ENCODE results near the gene C10orf95. TPM values are rescaled to one million over a fixed set of nuclear protein-coding genes. Genes with fewer than 3 reads are reported as not detected.

C10orf95 gene
- total and polyA plus RNA-seq, 10 of the 15 experiments (the other 5 are each of a cell fraction or from before 2014, with no cell fraction given): 0.06 to 1.1 (median 0.31) TPM

DNA sequence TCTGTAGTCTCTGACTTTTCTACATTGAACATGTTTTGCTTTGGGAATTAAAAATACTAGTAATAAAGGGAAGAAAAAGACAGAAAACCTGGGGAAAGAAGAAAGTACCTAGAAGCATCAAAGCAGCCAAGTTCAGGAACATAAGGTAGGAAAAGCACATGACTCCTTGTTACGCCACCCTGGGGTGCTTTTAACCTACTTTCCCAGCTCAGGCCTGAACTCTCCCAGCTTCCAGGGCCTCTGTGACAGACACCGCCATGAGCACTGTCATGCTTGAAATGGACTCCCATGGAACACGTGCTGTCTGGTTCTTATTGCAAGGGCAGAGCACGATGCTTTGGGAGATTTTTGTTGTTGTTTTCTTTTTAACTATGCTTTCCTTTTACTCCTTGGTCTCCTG lies 39.8 kb upstream of the C10orf95 start (continued):
- TF ChIP-seq CHD4 (IDR thresholded peaks at IDR 0.05) (no peak), MTA3 (IDR thresholded peaks at IDR 0.05; ENCODE audit: borderline replicate concordance, low read length) (no peak), CBX5 (IDR thresholded peaks at IDR 0.05; ENCODE audit: low read depth) (no peak), YY1 (IDR thresholded peaks at IDR 0.05; ENCODE audit: low read depth, low read length) (no peak)
- TF ChIP-seq, protein P1, sequence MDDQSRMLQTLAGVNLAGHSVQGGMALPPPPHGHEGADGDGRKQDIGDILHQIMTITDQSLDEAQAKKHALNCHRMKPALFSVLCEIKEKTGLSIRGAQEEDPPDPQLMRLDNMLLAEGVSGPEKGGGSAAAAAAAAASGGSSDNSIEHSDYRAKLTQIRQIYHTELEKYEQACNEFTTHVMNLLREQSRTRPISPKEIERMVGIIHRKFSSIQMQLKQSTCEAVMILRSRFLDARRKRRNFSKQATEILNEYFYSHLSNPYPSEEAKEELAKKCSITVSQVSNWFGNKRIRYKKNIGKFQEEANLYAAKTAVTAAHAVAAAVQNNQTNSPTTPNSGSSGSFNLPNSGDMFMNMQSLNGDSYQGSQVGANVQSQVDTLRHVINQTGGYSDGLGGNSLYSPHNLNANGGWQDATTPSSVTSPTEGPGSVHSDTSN (IDR thresholded peaks at IDR 0.05; ENCODE audit: insufficient replicate concordance, low read depth, low read length): no peak

DNA sequence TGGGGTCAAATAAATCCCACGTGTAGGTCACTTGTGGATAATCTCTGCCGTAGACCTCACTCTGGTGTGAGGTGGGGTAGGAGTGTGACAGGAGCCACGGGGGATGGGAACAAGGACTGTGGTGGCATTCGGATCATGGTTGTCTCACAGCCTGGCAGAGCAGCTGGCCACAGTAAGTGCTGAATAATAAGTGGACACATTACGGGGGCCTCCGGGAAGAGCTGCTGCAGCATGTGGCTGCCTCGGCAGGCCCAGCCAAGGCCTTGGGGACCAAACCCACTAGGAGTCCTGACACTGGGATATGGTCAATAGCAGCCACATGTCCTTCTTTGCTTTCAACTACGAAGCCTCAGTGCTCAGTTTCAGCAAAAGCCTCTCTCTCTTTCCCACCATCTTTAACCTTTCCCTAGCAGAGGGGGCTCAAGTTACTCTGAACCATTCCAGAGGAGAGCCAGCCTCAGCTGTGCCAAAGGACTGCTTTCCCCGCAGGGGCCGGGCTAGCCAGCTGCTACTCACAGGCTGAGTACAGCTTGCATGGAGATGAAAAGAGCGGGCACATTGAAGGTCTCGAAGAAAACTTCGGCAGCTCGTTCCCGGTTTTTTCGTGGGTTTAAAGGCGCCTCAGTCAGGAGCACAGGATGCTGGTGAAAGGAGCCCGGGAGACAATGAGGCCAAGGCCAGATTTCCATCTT lies 33.9 kb upstream of the C10orf95 start:
- no peaks in the 10 kb centered on the region for H3K9me3 ChIP-seq (replicated peaks; ENCODE audit: control insufficient read depth, insufficient read depth, low read length)
- no peak overlapping the region for H2AFZ ChIP-seq (ENCODE audit: control insufficient read depth, low read depth, low read length)
- ChIA-PET POLR2A (no interaction called here), SMC1A (ENCODE audit: uncharacterized antibody, unreplicated experiment) (interaction anchor here (1.0 kb wide), 1 partner anchor 94 kb away, joined by 3 read pairs; no protein-coding TSS in a partner anchor), CTCF (interaction anchor here (0.6 to 1.4 kb wide), 2 partner anchors 92 to 111 kb away, joined by 3 read pairs; no protein-coding TSS in a partner anchor), RAD21 (ENCODE audit: unreplicated experiment) (no interaction called here)
- intact Hi-C loops (cut with micrococcal nuclease; ENCODE audit: unreplicated experiment) (no loop called here), in situ Hi-C loops (cut with MboI) (no loop called here)
- BruUV-seq (replicated peaks): no TSS peak
- H3K36me3 ChIP-seq (ENCODE audit: control insufficient read depth in 2 of 2, insufficient read depth in 2 of 2, low read length in 1 of 2): peaks cover 36 to 60% of the 10 kb centered on the region in 2 experiments
- no peaks in the 10 kb centered on the region for H3K27me3 ChIP-seq (replicated peaks in 1 of 2; ENCODE audit: control insufficient read depth in 2 of 2, insufficient read depth in 2 of 2, low read length in 1 of 2)
- H3K79me2 ChIP-seq (ENCODE audit: control insufficient read depth, insufficient read depth, low read length): no peaks in the 10 kb centered on the region
- no peak overlapping the region for H3K9ac ChIP-seq (ENCODE audit: control insufficient read depth, insufficient read depth, low read length)
- H3K4me3 ChIP-seq: no peak overlapping the region
- H3K27ac ChIP-seq (ENCODE audit: control insufficient read depth, insufficient read depth): no peak overlapping the region
- no peaks in the 10 kb centered on the region for H4K20me1 ChIP-seq (ENCODE audit: control insufficient read depth, insufficient read depth)
- no peaks in the 10 kb centered on the region for H3K4me1 ChIP-seq (ENCODE audit: control insufficient read depth, insufficient read depth, low read length)
- WGBS (ENCODE audit: insufficient coverage, insufficient replicate concordance, low lambda C conversion rate, missing lambda C conversion rate): 88% methylated on average over 18 of the region's 18 CpGs
- no peak overlapping the region for H3K4me2 ChIP-seq (ENCODE audit: control insufficient read depth, insufficient read depth)
- FAIRE-seq (no peak), DNase-seq (ENCODE audit: low read depth, low spot score) (no peak), ATAC-seq (no peak)
- TF ChIP-seq ZNF24 (IDR thresholded peaks at IDR 0.05): no peak
- TF ChIP-seq NR2C2 (IDR thresholded peaks at IDR 0.05; ENCODE audit: borderline replicate concordance, control insufficient read depth, insufficient read length, low read depth): no peak
- TF ChIP-seq BHLHE40 (IDR thresholded peaks at IDR 0.05; ENCODE audit: borderline replicate concordance in 1 of 2, low read depth in 2 of 2, low read length in 1 of 2): no peak
- TF ChIP-seq FOXM1 (IDR thresholded peaks at IDR 0.05; ENCODE audit: low read depth, low read length): no peak
- TF ChIP-seq FOXK2 (IDR thresholded peaks at IDR 0.05): no peak
- no peak for TF ChIP-seq TCF7 (IDR thresholded peaks at IDR 0.05; ENCODE audit: borderline replicate concordance)
- no peak for TF ChIP-seq ZBED1 (IDR thresholded peaks at IDR 0.05; ENCODE audit: borderline replicate concordance)
- TF ChIP-seq, protein P2, sequence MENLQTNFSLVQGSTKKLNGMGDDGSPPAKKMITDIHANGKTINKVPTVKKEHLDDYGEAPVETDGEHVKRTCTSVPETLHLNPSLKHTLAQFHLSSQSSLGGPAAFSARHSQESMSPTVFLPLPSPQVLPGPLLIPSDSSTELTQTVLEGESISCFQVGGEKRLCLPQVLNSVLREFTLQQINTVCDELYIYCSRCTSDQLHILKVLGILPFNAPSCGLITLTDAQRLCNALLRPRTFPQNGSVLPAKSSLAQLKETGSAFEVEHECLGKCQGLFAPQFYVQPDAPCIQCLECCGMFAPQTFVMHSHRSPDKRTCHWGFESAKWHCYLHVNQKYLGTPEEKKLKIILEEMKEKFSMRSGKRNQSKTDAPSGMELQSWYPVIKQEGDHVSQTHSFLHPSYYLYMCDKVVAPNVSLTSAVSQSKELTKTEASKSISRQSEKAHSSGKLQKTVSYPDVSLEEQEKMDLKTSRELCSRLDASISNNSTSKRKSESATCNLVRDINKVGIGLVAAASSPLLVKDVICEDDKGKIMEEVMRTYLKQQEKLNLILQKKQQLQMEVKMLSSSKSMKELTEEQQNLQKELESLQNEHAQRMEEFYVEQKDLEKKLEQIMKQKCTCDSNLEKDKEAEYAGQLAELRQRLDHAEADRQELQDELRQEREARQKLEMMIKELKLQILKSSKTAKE (IDR thresholded peaks at IDR 0.05; ENCODE audit: low read depth, poor library complexity, severe bottlenecking): no peak
- TF ChIP-seq, protein P3, sequence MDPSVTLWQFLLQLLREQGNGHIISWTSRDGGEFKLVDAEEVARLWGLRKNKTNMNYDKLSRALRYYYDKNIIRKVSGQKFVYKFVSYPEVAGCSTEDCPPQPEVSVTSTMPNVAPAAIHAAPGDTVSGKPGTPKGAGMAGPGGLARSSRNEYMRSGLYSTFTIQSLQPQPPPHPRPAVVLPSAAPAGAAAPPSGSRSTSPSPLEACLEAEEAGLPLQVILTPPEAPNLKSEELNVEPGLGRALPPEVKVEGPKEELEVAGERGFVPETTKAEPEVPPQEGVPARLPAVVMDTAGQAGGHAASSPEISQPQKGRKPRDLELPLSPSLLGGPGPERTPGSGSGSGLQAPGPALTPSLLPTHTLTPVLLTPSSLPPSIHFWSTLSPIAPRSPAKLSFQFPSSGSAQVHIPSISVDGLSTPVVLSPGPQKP (IDR thresholded peaks at IDR 0.05; ENCODE audit: low read depth, low read length): no peak
- TF ChIP-seq, protein P4, sequence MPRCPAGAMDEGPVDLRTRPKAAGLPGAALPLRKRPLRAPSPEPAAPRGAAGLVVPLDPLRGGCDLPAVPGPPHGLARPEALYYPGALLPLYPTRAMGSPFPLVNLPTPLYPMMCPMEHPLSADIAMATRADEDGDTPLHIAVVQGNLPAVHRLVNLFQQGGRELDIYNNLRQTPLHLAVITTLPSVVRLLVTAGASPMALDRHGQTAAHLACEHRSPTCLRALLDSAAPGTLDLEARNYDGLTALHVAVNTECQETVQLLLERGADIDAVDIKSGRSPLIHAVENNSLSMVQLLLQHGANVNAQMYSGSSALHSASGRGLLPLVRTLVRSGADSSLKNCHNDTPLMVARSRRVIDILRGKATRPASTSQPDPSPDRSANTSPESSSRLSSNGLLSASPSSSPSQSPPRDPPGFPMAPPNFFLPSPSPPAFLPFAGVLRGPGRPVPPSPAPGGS (IDR thresholded peaks at IDR 0.05; ENCODE audit: borderline replicate concordance, insufficient read depth, low read depth, low read length, poor library complexity, severe bottlenecking): no peak
- no peak for TF ChIP-seq KAT2A (conservative IDR thresholded peaks at IDR 0.05; ENCODE audit: control insufficient read depth, low read depth, low read length)
- TF ChIP-seq IKZF1 (conservative IDR thresholded peaks at IDR 0.05): no peak
- TF ChIP-seq IRF4 (IDR thresholded peaks at IDR 0.05; ENCODE audit: low read depth, low read length): no peak
